Inflammatory macrophage (primary cell): Measurements from ENCODE around the gene ZIC5.
"Not testable (repeated sequence)": the region's sequence is repeated elsewhere in the genome, so short reads cannot be mapped to it uniquely, and the experiment has no call there.

ENCODE experiments used
- DNase-seq, 2 donors: peaks; one replicate each; pipeline ENCODE4 v3.0.0-alpha.2; 2020 to 2022

The ZIC5 gene

GRCh38 chr13:99959540-99960230 is 11.9 kb downstream of the ZIC5 start:
- no peak for DNase-seq

- no peak for DNase-seq
Measured at GRCh38 chr13:99959127-99959539, 12.4 kb downstream of the ZIC5 start.

DNA sequence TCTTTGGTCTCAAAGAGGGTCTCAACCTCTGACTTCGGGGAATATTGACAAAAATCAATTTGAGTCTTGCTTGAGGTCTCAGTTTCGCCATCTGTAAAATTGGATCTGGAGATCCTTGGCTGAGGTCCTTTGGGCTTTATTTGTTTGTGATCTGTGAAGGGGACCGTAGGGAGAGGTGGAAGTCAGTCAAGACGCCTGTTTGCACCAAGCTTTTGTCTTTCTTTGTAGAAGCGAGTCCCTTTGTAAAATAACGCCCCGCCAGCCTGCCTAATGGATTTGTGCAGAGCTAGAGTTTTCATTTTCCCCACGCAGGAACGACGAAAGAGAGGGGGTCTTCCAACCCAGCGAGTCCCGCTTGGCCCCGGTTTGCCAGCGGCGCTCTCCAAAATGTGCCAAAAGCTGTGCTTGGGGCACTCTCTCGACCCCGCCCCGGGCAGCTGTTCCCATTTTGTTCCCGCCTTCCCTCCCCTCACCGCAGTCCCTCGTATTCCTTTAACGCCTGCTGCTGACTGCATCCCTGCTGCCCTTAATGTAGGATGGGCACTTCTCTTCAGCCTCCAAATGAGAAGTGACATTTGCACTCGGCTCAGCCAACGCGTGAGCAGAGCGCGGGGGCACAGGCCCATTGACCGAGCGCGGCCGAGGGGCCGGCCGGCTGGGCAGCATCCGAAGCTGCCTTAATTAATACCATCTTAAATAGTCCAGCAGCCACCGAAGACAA is 13.0 kb downstream of the ZIC5 start:
- DNase-seq = no peak

GRCh38 chr13:99956473-99957349 is 14.9 kb downstream of the ZIC5 start:
- DNase-seq = no peak

GRCh38 chr13:99955747-99956472 is 15.7 kb downstream of the ZIC5 start:
- DNase-seq = no peak

DNA sequence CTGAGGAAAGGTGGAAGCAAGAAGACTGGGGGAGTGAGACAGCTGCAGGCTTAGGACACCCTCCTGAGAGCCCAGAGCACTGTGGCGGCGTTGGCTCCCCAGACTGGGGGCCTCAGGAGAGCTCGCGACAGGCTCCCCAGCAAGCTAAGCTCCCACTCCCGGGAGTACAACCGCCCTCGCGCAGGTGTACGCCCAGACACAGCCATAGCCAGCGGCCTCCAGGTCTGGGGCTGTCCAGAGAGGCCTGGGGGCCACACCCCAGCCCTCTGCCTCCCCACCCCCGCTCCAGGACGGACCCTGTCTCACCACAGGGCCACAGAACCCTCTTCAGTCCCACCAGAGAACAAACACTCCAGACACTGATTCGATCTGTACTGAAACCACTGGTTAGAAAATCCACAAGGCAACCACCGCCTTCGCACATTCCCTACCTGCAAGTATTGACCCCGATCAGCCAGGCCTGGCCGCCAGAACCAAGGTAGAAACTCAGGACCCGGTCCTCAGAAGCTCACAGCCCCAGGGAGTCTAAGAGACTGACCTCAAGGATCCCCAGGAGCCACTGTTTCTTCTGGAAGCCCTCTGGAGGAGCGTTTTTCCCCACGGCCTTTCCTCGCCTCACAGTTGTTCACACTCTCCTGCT is 16.3 kb downstream of the ZIC5 start:
- DNase-seq = no peak

- no peak for DNase-seq
Measured at GRCh38 chr13:99953138-99953755, 18.3 kb downstream of the ZIC5 start.

DNA sequence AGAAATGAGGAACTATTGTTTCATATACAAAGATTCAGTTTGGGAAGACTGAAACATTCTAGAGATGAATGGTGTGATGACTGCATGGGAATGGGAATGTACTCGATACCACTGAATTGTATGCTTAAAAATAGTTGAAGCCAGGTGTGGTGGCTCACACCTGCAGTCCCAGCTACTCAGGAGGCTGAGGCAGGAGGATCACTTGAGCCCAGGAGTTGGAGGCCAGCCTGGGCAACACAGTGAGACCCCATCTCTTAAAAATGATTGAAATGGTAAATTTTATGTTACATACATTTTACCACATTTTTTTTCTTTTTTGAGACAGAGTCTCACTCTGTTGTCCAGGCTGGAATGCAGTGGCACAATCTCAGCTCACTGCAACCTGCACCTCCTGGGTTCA is 19.9 kb downstream of the ZIC5 start:
- not testable (repeated sequence) for DNase-seq

DNA sequence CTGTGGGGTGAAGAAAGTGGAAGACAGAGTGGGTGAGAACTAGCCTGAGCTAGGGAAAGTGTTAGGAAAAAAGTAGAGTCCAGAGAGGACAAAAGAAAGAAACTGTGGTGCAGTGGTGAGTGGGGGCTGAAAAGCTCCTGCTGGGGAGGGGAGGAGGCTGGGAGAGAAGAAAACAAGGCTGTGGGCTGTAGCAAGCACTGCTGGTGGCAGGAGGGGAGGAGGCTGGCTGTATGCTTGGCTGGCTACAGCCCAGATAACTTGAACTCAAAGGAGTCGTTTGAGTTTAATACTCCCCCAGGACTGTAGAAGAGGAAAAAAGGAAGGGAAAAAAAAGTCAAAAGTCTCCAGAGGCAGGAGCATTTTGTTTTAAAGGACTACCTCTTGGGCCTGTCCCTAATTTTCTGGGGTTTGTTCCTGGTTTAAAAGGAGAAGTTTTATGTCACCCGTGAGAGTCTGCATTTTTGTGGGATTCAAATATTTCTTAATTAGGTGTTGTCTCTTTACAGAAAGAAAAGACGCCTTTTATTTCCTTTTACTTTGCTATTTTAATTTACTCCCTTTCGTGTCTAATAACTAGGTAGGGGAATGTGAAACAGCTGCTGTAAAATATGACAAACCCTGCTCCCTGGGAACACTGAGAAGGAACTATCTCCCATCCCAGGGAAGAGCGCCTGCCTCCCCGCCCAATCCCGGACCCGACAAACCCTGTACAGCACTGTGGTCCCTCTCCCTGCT is 21.7 kb downstream of the ZIC5 start:
- DNase-seq = no peak

- DNase-seq = no peak
Measured at GRCh38 chr13:99948907-99949678, 22.5 kb downstream of the ZIC5 start.

DNA sequence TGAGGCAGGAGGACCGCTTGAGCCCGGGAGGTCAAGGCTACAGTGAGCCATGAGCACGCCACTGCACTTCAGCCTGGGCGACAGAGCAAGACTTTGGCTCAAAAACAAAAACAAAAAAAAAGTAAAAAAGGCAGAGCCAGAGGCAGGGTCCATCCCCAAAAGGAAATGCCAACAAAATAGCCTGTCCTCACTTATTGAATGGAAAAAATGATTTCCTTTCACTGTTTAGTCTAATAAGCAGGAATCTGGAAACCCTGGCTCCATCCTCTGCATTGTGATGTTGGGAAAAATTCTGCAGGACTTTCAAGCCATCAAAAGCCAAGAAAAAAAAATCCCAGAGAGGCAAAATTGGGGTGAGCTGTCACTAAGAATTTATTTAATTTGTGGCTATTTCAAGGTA is 23.2 kb downstream of the ZIC5 start:
- DNase-seq = no peak

DNA sequence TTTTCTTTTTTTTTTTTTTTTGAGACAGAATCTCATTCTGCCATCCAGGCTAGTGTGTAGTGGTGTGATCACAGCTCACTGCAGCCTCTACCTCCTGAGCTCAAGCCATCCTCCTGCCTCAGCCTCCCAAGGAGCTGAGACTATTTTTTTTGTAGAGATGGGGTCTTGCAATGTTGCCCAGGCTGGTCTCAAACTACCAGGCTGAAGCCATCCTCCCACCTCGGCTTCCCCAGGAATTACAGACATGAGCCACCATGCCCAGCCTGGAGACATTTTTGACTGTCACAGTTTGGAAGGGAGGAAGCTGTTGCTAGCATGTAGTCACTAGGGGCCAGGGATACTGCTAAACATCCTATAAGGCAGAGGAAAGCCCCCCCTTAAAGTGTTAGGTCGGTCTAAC is 23.9 kb downstream of the ZIC5 start:
- no peak for DNase-seq

GRCh38 chr13:99945515-99945914 is 26.1 kb downstream of the ZIC5 start:
- not testable (repeated sequence) for DNase-seq

- no peak for DNase-seq
Measured at GRCh38 chr13:99944606-99945005, 27.0 kb downstream of the ZIC5 start.

DNA sequence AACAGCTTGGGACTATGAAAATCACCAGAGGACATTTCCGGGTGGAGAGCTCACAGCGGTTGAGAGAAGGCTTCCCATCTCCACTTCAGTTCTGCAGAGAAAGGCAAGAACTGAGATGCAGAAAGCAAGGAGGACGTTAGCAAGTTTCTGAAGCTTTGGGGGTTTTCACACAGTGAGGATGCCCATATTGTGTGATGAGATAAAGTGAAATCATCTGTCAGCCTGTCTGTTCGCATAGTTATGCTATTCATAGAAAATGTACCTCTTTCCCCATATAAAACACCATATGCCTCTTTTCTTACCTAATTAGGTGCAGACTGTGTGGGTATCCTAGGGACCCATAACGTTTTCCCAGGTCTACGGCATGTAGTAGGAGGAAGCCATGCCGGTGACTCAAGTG is 27.5 kb downstream of the ZIC5 start:
- DNase-seq = no peak

- no peak for DNase-seq
Measured at GRCh38 chr13:99941911-99942310, 29.7 kb downstream of the ZIC5 start.

GRCh38 chr13:99941086-99941485 is 30.5 kb downstream of the ZIC5 start:
- DNase-seq = no peak

GRCh38 chr13:99938635-99939034 is 32.9 kb downstream of the ZIC5 start:
- DNase-seq = no peak

GRCh38 chr13:99935772-99936171 is 35.8 kb downstream of the ZIC5 start:
- no peak for DNase-seq

DNA sequence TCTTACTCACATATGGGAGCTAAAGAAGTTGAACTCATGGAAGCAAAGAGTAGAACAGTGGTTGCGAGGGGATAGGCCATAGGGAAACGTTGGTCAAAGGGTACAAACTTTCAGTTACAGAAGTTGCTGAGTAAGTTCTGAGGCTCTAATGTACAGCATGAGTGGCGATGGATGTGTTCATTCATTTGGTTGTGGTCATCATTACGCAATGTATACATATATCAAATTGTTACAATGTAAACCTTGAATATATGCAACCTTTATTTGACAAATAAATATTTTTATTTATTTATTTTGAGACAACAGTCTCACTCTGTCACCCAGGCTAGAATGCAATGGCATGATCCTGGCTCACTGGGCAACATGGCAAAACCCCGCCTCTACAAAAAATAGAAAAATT is 38.7 kb downstream of the ZIC5 start:
- DNase-seq = no peak
